ENCODE data around the gene GPR152. TPM values are rescaled to one million over a fixed set of nuclear protein-coding genes. Genes with fewer than 3 reads are reported as not detected.

The GPR152 gene
- polyA plus RNA-seq, result 1.8 TPM

DNA sequence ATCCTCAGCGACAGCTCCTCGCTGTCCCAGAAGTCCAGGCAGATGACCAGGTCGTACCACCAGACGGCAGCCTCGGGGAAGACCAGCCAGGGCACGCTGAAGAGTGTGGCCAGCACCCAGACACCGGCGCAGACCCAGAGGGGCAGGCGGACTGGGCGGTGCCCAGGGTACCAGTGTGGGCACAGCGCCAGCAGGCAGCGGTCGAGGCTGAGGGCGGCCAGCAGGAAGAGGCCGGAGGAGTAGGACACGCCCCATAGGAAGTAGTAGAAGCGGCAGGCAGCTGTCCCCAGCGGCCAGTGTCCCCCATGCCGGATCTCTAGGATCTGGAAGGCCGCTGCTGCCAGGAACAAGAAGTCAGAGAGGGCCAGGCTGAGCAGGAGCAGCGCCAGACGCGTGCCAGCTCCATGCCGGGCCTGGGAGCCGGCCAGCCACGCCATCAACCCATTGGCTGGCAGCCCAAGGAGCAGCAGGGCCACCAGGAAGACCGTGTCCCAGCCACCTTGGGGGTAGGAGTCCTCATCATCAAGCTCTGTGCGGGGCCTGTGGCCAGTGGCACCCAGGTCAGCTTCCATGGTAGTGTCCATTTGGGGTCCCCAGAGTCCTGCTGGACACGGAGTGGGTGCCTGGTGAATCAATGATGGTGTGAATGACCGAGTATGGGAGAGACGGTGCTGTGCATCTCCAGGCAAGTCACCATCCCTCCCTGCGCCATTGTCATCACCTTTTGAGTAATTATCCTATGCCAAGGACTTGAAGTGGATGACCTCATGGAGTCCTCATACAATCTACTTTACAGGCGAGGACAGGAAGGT lies at the start of gene GPR152:
Gene GPR152 (minus strand): TSS at position 589 of the 812 bp plus-strand sequence. CDS start 5 bp downstream, at position 584.
- H3K4me3 Mint-ChIP-seq, result peak within 1 kb of the TSS in 1 of 4 donors; percentile 14
- peaks cover 3% of the 10 kb centered on the region for H3K27me3 Mint-ChIP-seq
- H3K4me1 Mint-ChIP-seq, result peaks cover 12 to 28% (median 14%) of the 10 kb centered on the region in 3 donors
- peak within 1 kb of the TSS in 1 of 3 donors; percentile 39 for H3K27ac Mint-ChIP-seq
- H3K36me3 Mint-ChIP-seq, result no peaks in the 10 kb centered on the region
- no peaks in the 10 kb centered on the region for H3K9me3 Mint-ChIP-seq

DNA sequence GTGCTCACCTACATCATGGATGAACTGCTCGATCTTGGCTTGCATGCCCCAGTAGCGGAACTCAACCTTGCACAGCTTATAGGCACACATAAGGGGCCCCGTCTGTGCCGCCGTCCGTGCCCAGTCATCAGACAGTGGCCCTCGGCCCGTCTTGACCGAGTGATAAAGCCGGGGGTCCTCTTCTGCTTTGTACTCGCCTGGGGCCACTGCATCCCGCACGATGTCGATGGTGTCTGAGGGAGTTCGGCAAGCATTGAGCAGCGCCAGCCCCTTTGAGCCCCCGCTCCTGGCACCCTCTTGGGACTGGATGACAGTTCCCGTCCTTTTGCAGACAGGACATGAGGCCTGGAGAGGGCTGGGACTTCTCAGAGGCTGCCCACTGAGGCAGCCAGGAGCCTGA lies 49.3 kb upstream of the GPR152 start:
- Mint-ChIP-seq H3K36me3 (peaks cover 3% of the 10 kb centered on the region), H3K9me3 (no peaks in the 10 kb centered on the region), H3K27me3 (no peaks in the 10 kb centered on the region), H3K27ac (peak overlapping the region in 1 of 3 donors; percentile 54), H3K4me3 (no peak overlapping the region), H3K4me1 (peaks cover 18 to 24% (median 19%) of the 10 kb centered on the region in 3 donors)

DNA sequence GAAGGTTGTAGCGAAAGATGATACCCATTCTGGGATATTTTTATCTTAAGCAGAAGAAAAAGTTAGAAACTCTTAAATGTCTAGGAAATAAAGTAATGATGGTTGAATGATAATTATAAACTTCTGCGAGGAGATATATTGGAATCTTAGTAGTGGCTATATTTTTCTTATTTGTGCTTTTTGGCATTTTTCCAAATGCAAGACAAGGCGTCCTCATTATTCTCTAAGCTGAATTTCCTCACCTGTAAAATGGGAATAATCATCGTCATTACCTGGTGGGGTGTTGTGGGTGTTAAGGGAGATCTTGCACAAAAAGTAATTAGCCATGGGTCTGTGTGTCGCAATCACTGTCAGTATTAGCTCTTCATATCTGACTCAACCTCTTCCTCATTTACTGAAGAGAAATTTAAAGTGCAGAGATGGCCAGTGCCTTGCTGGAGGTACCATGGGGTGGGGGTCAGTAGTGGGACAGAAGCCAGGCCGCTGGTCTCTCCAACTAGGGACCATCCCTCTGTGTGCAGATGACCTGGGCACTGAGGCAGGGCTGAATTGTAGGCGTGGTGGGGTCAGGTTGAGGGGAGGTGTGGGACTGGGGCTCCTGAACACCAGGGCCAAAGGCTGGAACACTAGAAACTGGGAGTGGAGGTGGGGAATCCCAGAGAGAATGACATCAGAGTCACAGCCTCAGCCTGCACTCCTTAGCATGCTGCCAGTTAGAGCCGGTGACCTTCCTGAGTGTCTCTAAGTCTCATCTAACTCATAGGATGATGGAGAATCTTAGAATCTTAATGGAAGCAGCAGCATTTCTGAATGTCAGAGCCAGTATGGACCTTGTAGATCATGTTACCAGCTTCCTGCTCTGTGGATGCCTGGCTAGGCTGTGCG lies 48.5 kb upstream of the GPR152 start:
- Mint-ChIP-seq H3K4me1 (peaks cover 13 to 19% (median 14%) of the 10 kb centered on the region in 3 donors), H3K4me3 (peak overlapping the region in 2 of 4 donors; percentile 13 to 64), H3K27me3 (no peaks in the 10 kb centered on the region), H3K9me3 (no peaks in the 10 kb centered on the region), H3K36me3 (peaks cover 2% of the 10 kb centered on the region), H3K27ac (peak overlapping the region in 2 of 3 donors; percentile 47 to 54)

DNA sequence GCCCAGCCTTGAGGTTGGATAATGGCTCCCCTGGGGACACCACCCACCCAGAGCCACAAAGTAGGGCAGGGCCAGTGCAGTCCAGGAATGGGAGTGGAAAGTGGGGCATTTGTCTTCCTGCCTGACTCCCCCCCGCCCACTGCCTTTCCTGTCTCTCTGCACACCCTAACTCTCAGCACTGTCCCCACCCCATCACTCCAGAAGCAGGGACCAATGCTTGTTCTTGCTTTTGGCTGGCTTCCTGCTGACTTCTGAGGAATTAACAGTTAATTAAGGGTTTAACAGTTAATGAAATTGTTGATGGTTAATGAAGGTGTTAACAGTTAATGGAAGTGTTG lies 47.9 kb upstream of the GPR152 start:
- peak overlapping the region in 1 of 4 donors; percentile 64 for H3K4me3 Mint-ChIP-seq
- peak overlapping the region in 2 of 3 donors; percentile 47 to 54 for H3K27ac Mint-ChIP-seq
- H3K4me1 Mint-ChIP-seq, result peaks cover 11 to 14% (median 14%) of the 10 kb centered on the region in 3 donors
- H3K27me3 Mint-ChIP-seq, result no peaks in the 10 kb centered on the region
- H3K36me3 Mint-ChIP-seq, result peaks cover 2% of the 10 kb centered on the region
- H3K9me3 Mint-ChIP-seq, result no peaks in the 10 kb centered on the region

DNA sequence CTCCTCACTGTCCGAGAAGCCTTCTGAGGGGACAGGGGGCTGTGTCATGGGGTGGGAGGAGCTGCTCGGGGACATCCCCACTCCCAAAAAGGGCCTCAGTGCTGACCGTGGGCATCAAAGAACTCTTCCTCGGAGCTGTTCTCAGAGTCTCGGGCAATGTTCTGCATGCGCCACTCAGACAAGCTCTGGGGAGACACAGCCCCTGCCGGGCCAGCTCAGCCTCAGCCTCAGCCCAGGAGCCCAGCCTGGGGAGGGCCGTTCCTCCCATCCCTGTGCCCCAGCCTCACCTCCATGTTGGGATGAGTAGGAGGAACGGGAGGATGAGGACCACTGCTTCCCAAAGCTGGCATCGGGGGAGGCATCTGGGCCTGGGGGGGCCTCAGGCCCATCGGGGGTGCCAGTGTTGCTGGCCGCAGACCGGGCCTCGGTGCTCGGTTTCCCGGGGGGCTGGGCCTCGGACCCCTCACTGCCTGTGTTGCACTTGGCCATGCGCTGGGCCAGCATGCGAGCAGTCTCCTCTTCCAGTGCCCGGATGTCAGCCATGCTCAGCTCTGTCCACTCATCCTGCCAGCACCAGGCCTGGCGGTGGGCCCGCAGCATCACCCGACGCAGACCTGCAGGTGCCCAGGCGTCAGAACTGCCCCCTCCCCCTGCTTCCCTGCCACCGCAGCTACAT lies 47.4 kb upstream of the GPR152 start:
- H3K4me1 Mint-ChIP-seq, result peaks cover 10 to 14% (median 13%) of the 10 kb centered on the region in 3 donors
- H3K27me3 Mint-ChIP-seq, result no peaks in the 10 kb centered on the region
- H3K36me3 Mint-ChIP-seq, result peaks cover 2% of the 10 kb centered on the region
- no peaks in the 10 kb centered on the region for H3K9me3 Mint-ChIP-seq
- H3K4me3 Mint-ChIP-seq, result no peak overlapping the region
- H3K27ac Mint-ChIP-seq, result no peak overlapping the region

- H3K36me3 Mint-ChIP-seq, result peaks cover 2% of the 10 kb centered on the region
- H3K27me3 Mint-ChIP-seq, result no peaks in the 10 kb centered on the region
- no peaks in the 10 kb centered on the region for H3K9me3 Mint-ChIP-seq
- H3K27ac Mint-ChIP-seq, result no peak overlapping the region
- peaks cover 9 to 13% (median 10%) of the 10 kb centered on the region in 3 donors for H3K4me1 Mint-ChIP-seq
- H3K4me3 Mint-ChIP-seq, result no peak overlapping the region
Observed at GRCh38 chr11:67498544-67498972, 46.0 kb upstream of the GPR152 start.

DNA sequence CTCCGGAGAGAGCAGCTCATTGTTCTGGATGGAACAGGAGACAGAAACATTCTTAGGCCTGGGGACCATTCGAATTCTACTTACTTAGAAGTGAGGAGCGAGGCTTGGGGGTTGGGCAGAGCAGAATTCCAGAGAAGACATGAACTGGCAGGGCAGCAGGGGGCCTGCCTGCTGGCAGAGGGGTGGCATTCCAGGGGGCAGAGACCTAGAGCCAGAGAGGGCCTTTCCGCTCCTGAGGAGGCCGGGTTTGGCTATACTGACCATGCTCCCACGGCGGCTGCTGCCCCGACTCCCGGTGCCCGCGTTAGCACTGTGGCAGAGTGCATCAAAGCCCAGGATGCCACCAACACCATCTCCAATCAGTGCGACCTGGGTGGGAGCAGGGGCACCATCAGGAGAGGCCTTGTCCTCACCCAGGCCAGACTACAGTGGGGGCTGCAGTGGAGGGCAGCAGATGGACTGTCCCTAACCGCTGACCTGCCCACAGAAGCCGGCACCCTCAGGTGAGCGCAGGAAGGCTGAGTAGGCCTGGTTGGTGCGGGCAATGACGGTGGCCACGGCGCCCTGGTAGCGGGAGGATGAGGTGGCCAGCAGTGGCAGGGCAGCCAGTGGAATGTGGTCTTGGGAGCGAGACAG lies 45.2 kb upstream of the GPR152 start:
- H3K4me1 Mint-ChIP-seq, result peaks cover 5 to 8% (median 7%) of the 10 kb centered on the region in 3 donors
- peak overlapping the region in 1 of 3 donors; percentile 32 for H3K27ac Mint-ChIP-seq
- H3K36me3 Mint-ChIP-seq, result no peaks in the 10 kb centered on the region
- no peaks in the 10 kb centered on the region for H3K27me3 Mint-ChIP-seq
- no peaks in the 10 kb centered on the region for H3K9me3 Mint-ChIP-seq
- H3K4me3 Mint-ChIP-seq, result no peak overlapping the region

DNA sequence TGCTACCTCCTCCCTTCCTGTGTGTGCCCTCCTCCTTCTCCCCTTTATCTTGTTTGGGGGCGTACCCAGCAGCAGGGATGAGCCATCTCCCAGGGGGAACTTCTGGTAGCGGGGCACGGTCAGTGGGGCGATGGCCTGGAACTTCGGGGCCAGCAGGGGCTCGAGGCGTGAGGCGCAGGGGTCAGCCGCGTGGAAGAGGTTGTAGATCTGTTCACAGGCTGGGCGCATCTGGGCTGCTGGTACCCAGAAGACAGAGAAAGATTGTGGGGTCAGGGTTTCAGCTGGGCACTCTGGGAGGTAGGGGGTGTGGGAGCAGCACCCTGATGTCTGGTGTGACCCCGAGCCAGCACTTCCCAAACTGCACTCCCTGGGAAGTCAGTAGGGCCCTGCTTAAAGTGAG lies 43.6 kb upstream of the GPR152 start:
- Mint-ChIP-seq H3K4me3 (no peak overlapping the region), H3K27ac (no peak overlapping the region), H3K4me1 (peaks cover 5 to 7% (median 6%) of the 10 kb centered on the region in 3 donors), H3K27me3 (no peaks in the 10 kb centered on the region), H3K9me3 (no peaks in the 10 kb centered on the region), H3K36me3 (no peaks in the 10 kb centered on the region)

GRCh38 chr11:67495234-67496005 lies 42.9 kb upstream of the GPR152 start:
- peaks cover 0 to 2% (median 0%) of the 10 kb centered on the region in 3 donors for H3K4me1 Mint-ChIP-seq
- no peaks in the 10 kb centered on the region for H3K36me3 Mint-ChIP-seq
- H3K9me3 Mint-ChIP-seq, result no peaks in the 10 kb centered on the region
- H3K27ac Mint-ChIP-seq, result no peak overlapping the region
- H3K27me3 Mint-ChIP-seq, result no peaks in the 10 kb centered on the region
- no peak overlapping the region for H3K4me3 Mint-ChIP-seq

DNA sequence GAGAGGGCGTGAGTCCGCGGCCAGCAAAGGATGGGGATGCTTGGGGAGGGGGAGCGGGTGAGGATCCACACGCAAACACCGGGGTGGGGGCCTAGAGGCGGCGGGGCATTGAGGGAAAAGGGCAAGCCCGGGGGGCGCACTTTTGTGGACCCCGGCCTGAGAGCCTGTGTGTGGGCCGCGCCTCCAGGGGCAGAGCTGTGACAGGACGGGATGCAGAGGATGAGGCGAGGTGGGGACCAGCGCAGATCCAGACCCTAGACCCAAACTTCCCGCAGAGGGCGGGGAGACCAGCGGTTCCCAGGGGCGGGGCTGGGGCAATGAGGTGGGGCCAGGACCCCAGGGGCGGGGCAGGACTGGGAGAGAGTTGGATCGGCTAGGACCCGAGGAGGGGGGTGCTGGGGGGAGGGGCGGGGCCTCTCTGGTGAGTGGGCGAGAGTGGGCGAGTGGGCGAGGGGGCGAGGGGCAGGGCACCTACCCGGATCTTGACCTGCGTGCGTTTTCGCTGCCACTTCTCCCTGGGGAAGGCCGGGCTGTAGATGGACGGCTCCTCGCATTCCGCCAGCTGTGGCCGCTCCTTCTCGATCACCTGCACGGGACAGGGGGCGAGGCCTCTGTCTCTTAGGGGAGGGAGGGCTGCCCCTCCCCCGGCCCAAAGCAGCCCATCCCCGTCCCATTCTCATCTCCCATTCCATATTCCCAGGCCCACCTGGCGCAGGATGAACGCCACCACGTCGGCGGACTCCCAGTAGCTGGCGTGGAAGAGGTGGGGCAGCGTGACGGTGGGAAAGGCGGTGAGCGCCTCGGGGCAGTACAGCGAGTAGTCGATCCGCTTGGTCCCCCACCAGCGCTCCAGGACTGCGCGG lies 42.1 kb upstream of the GPR152 start:
- Mint-ChIP-seq H3K9me3 (no peaks in the 10 kb centered on the region), H3K36me3 (no peaks in the 10 kb centered on the region), H3K27ac (no peak overlapping the region), H3K4me1 (peaks cover 0 to 4% (median 2%) of the 10 kb centered on the region in 3 donors), H3K4me3 (no peak overlapping the region), H3K27me3 (no peaks in the 10 kb centered on the region)

GRCh38 chr11:67493548-67494370 lies 41.2 kb upstream of the GPR152 start:
- no peaks in the 10 kb centered on the region for H3K9me3 Mint-ChIP-seq
- H3K4me3 Mint-ChIP-seq, result no peak overlapping the region
- no peak overlapping the region for H3K27ac Mint-ChIP-seq
- no peaks in the 10 kb centered on the region for H3K36me3 Mint-ChIP-seq
- peaks cover 0 to 4% (median 3%) of the 10 kb centered on the region in 3 donors for H3K4me1 Mint-ChIP-seq
- no peaks in the 10 kb centered on the region for H3K27me3 Mint-ChIP-seq

- H3K4me1 Mint-ChIP-seq, result peaks cover 2 to 4% (median 4%) of the 10 kb centered on the region in 3 donors
- H3K36me3 Mint-ChIP-seq, result no peaks in the 10 kb centered on the region
- no peaks in the 10 kb centered on the region for H3K9me3 Mint-ChIP-seq
- H3K27ac Mint-ChIP-seq, result no peak overlapping the region
- no peaks in the 10 kb centered on the region for H3K27me3 Mint-ChIP-seq
- H3K4me3 Mint-ChIP-seq, result no peak overlapping the region
Observed at GRCh38 chr11:67492801-67493547, 40.4 kb upstream of the GPR152 start.

All from IgD-negative memory B cell (primary cell).